K562 (cell line): ENCODE results near the gene PRPF18.

Source experiments
- CTCF ChIP-seq, 3 experiments: IDR thresholded peaks in 2 of 3; conservative IDR thresholded peaks in 1 of 3; 2 replicates each; pipeline ENCODE4 v1.5.1; 2011 to 2012; ENCODE audit warnings: low read length in 3 of 3, mild to moderate bottlenecking in 3 of 3, control low read depth in 2 of 3, improper control_type of control experiment in 1 of 3, inconsistent platforms in 1 of 3, low read depth in 1 of 3, mixed read lengths in 1 of 3, moderate library complexity in 1 of 3; ENCODE audit not compliant: insufficient read depth in 2 of 3
- SMAD3 ChIP-seq: fragments of 450-650 bp; formaldehyde crosslinking; conservative IDR thresholded peaks from 2 replicates; pipeline ENCODE4 v1.4.0; 2020; ENCODE audit warnings: mild to moderate bottlenecking
- SPI1 ChIP-seq: IDR thresholded peaks from 2 replicates; pipeline ENCODE4 v1.6.1; 2011; ENCODE audit warnings: low read depth, low read length, control low read depth, borderline replicate concordance
- TF ChIP-seq, protein P1 (sequence below): fragments of 450-650 bp; IDR thresholded peaks from 2 replicates; pipeline ENCODE4 v1.6.1; 2016; ENCODE audit warnings: mild to moderate bottlenecking, moderate library complexity

DNA sequence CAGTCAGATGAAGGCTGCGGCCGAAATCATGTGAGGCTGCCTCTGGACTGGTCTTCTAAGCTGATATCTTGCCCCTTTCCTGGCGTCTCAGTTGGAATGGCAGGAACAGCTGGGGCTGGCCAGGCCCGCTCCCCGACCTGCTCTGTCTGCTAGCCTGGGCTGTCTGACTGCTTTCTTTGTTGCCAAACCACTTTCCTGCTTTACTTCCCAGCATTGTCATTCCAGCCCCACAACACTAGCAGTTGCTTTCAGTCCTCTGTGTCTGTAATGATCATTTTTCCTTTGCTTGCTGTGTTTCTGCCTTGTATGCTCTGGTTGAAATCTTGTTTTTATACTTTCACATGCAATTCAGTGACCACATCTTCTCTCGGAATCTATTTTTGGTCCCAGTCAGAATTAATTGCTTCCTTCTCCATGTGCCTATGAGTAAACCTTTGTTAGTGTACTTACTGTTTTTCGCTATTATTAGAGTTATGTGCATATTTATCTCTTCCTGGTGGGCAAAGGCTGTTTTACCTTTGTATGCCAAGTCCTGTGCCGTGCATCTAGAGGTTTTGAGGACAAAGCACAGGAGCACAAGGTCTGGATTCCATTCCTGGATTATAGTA lies 21.6 kb downstream of the PRPF18 start:
- TF ChIP-seq CTCF (IDR thresholded peaks at IDR 0.05 in 2 of 3, conservative IDR thresholded peaks at IDR 0.05 in 1 of 3; ENCODE audit: insufficient read depth in 2 of 3, low read depth in 1 of 3, low read length in 3 of 3) (no peak), SMAD3 (CRISPR knock-in tag) (no peak), SPI1 (no peak)
- TF ChIP-seq, protein P1, sequence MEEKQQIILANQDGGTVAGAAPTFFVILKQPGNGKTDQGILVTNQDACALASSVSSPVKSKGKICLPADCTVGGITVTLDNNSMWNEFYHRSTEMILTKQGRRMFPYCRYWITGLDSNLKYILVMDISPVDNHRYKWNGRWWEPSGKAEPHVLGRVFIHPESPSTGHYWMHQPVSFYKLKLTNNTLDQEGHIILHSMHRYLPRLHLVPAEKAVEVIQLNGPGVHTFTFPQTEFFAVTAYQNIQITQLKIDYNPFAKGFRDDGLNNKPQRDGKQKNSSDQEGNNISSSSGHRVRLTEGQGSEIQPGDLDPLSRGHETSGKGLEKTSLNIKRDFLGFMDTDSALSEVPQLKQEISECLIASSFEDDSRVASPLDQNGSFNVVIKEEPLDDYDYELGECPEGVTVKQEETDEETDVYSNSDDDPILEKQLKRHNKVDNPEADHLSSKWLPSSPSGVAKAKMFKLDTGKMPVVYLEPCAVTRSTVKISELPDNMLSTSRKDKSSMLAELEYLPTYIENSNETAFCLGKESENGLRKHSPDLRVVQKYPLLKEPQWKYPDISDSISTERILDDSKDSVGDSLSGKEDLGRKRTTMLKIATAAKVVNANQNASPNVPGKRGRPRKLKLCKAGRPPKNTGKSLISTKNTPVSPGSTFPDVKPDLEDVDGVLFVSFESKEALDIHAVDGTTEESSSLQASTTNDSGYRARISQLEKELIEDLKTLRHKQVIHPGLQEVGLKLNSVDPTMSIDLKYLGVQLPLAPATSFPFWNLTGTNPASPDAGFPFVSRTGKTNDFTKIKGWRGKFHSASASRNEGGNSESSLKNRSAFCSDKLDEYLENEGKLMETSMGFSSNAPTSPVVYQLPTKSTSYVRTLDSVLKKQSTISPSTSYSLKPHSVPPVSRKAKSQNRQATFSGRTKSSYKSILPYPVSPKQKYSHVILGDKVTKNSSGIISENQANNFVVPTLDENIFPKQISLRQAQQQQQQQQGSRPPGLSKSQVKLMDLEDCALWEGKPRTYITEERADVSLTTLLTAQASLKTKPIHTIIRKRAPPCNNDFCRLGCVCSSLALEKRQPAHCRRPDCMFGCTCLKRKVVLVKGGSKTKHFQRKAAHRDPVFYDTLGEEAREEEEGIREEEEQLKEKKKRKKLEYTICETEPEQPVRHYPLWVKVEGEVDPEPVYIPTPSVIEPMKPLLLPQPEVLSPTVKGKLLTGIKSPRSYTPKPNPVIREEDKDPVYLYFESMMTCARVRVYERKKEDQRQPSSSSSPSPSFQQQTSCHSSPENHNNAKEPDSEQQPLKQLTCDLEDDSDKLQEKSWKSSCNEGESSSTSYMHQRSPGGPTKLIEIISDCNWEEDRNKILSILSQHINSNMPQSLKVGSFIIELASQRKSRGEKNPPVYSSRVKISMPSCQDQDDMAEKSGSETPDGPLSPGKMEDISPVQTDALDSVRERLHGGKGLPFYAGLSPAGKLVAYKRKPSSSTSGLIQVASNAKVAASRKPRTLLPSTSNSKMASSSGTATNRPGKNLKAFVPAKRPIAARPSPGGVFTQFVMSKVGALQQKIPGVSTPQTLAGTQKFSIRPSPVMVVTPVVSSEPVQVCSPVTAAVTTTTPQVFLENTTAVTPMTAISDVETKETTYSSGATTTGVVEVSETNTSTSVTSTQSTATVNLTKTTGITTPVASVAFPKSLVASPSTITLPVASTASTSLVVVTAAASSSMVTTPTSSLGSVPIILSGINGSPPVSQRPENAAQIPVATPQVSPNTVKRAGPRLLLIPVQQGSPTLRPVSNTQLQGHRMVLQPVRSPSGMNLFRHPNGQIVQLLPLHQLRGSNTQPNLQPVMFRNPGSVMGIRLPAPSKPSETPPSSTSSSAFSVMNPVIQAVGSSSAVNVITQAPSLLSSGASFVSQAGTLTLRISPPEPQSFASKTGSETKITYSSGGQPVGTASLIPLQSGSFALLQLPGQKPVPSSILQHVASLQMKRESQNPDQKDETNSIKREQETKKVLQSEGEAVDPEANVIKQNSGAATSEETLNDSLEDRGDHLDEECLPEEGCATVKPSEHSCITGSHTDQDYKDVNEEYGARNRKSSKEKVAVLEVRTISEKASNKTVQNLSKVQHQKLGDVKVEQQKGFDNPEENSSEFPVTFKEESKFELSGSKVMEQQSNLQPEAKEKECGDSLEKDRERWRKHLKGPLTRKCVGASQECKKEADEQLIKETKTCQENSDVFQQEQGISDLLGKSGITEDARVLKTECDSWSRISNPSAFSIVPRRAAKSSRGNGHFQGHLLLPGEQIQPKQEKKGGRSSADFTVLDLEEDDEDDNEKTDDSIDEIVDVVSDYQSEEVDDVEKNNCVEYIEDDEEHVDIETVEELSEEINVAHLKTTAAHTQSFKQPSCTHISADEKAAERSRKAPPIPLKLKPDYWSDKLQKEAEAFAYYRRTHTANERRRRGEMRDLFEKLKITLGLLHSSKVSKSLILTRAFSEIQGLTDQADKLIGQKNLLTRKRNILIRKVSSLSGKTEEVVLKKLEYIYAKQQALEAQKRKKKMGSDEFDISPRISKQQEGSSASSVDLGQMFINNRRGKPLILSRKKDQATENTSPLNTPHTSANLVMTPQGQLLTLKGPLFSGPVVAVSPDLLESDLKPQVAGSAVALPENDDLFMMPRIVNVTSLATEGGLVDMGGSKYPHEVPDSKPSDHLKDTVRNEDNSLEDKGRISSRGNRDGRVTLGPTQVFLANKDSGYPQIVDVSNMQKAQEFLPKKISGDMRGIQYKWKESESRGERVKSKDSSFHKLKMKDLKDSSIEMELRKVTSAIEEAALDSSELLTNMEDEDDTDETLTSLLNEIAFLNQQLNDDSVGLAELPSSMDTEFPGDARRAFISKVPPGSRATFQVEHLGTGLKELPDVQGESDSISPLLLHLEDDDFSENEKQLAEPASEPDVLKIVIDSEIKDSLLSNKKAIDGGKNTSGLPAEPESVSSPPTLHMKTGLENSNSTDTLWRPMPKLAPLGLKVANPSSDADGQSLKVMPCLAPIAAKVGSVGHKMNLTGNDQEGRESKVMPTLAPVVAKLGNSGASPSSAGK = no peak
